HG02610 (cell line): ENCODE data around the gene TEX11.

Experiments used
- ATAC-seq: cut with Tn5 transposase; IDR thresholded peaks from one replicate; pipeline ENCODE4 v1.9.1; 2021; ENCODE audit warnings: mild to moderate bottlenecking, moderate library complexity; ENCODE audit not compliant: unreplicated experiment

TEX11 gene

GRCh38 chrX:70504772-70505450 is 403.6 kb downstream of the TEX11 start:
- ATAC-seq: no peak

GRCh38 chrX:70500826-70501225 is 407.7 kb downstream of the TEX11 start:
- no peak for ATAC-seq

DNA sequence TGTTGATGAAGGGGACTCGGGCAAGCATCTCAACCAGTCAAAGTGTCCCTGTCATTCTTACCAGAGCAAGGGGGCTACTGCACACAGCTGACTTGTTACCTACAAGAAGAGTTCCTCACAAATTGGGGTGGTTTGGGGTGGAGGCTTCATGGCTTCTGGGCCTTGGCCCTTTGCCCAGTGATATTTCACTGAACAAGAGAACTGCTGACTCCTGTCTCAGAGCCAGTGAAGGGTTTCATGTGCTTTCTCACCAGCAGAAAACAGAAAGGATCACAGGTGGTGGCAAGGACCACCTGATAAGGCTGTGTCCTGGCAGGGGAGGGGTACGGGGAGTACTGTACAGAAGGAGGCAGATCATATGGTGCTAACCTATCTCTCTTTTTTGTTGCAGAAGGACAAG is 410.4 kb downstream of the TEX11 start:
- no peak for ATAC-seq

GRCh38 chrX:70497026-70497425 is 411.5 kb downstream of the TEX11 start:
- ATAC-seq: no peak

DNA sequence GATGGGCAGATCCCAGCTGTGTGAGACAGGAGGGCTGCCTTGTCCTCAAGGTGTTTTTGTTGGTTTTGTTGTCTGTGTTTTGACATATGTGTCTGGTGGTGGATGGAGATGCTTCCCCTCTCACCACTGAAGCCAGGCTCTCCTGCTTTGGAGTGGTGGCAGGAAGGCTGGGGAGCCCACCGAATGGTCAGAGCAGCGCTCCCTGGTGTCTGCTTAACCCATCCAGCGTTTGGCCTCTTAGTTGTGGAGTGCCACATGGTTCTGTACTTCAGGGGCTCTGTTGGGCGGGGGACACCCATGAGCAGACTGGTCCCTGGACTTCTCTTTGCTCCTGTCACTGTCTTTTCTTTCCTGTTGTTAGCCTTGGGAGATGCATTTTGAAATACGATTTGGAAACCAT is 412.0 kb downstream of the TEX11 start:
- ATAC-seq: no peak

DNA sequence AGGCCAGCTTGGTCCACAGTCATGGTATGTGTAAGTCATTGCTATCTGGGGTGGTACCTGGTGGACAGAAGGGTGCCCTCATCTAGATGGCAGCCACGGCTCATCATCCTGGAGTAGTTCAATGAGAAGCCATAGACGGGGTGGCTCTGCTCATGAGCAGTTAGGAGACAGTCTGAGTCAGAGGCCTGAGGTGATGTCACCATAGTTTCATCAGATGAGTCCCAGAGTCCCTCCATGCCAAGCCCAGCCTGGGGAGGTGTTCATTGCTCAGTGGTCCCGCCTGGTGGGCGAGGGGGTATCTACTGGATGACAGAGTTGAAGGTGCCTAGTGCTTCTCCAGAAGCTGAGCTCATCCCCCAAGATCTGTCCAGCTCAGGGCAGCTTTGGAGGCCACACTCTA is 414.1 kb downstream of the TEX11 start:
- ATAC-seq: no peak

DNA sequence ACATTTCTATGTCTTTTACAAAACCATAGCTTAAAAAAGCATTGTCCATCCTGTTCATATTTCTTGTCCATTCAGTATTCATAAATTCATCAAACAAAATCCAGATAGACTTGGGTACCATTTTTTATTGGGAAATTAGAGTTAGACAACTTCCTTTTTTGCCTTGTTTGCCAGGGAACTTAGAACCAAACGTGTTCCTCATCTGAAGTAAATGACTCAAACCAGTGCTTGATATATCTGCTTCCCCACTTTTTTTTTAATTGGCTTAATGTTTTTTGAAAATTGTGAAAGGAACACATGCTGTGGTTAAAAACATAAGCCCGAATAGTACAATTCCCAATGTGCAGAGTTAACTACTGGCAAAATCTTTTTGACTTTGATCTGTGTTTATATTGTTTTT is 419.7 kb downstream of the TEX11 start:
- no peak for ATAC-seq

DNA sequence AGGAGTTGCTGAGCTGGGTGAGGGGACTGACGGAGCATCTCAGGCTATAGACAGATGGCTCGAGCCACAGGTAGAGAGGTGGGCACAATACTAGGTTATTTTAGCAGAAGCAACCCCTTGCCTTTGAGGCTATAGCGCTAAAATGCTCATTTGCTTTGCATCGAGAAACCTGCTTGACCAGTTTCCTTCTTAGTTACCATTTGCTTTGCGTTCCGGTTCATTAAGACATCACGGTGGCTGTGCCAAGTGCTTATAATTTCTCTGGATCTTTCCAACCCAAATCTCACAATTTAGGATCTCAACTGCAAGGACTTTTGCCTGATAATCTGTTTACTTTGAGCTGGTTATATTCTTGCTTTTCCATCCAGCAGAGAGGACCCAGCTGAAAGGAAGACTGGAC is 423.0 kb downstream of the TEX11 start:
- no peak for ATAC-seq

GRCh38 chrX:70482300-70482699 is 426.2 kb downstream of the TEX11 start:
- ATAC-seq: no peak

DNA sequence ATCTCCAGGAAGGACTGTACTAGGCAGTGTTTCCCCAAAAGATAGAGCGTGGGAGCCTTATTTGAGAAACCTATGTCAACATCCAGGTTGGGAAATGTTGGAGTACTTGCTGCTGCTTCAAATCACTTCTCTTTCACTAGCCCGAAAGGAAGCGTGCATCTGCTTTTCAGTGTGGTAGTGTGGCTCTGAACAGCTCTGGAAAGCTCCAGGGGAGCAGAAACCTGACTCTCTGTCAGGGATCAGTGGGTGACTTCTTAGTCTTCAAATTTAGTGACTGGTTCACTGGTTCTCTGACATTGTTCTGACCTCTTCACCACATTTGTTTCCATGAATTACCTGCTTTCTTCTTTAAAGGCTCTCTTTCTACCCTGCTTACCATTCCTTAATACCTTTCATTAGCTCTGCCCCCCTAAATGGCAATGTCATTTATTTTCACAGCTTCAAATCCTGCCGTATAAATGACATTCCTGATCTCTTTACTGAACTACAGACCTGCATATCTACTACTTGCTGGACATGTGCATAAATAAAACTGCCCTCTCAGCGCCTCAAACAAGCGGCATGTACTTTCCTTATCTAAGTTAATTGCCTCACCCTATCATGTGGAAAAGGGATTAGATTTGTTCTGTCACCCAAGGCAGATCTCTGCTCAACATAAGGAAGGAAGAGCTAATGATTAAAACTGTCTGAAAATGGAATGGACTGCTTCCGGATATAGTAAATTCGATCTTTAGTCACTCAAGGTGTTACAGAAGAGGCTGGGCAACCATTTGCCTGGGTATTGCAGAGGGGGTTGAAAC is 426.8 kb downstream of the TEX11 start:
- ATAC-seq: no peak

GRCh38 chrX:70480660-70481018 is 427.9 kb downstream of the TEX11 start:
- no peak for ATAC-seq

- ATAC-seq: no peak
Measured at GRCh38 chrX:70479922-70480659, 428.4 kb downstream of the TEX11 start.

GRCh38 chrX:70479247-70479921 is 429.1 kb downstream of the TEX11 start:
- ATAC-seq: no peak
